ENCODE measurements around the gene ANKRD9.

Gene ANKRD9

GRCh38 chr14:102493096-102493495 lies 16.5 kb downstream of the ANKRD9 start:
- no peak for DNase-seq
- Mint-ChIP-seq H3K4me3 (no peak overlapping the region), H3K27ac (no peak overlapping the region), H3K36me3 (ENCODE audit: insufficient read depth) (no peaks in the 10 kb centered on the region), H3K4me1 (ENCODE audit: low read depth in 2 of 2) (no peaks in the 10 kb centered on the region), H3K9me3 (no peaks in the 10 kb centered on the region), H3K27me3 (no peaks in the 10 kb centered on the region)
- no peak for ATAC-seq (replicated peaks)

DNA sequence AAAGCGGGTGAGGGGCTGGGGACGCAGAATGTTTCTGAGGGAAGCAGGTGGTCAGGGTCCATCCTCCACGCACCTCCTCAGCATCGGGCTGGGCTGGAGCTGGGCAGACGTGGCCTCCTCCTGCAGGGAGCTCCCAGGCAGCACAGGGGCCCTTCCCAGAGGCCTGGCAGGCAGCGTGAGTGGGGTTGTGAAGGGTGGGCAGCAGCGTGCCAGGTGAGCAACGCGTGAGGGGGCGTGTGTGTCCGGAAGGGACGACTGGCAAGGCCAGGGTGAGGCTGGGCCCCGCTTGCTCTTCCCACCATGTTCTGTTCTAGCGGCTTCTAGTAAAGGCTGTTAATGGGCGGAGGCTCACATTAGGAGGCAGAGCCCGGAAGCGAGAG lies 17.1 kb downstream of the ANKRD9 start:
- no peak overlapping the region for H3K4me3 Mint-ChIP-seq
- H3K4me1 Mint-ChIP-seq (ENCODE audit: low read depth in 2 of 2) = no peaks in the 10 kb centered on the region
- no peaks in the 10 kb centered on the region for H3K9me3 Mint-ChIP-seq
- no peak overlapping the region for H3K27ac Mint-ChIP-seq
- H3K27me3 Mint-ChIP-seq = no peaks in the 10 kb centered on the region
- no peak for DNase-seq
- no peaks in the 10 kb centered on the region for H3K36me3 Mint-ChIP-seq (ENCODE audit: insufficient read depth)
- ATAC-seq (replicated peaks) = no peak

DNA sequence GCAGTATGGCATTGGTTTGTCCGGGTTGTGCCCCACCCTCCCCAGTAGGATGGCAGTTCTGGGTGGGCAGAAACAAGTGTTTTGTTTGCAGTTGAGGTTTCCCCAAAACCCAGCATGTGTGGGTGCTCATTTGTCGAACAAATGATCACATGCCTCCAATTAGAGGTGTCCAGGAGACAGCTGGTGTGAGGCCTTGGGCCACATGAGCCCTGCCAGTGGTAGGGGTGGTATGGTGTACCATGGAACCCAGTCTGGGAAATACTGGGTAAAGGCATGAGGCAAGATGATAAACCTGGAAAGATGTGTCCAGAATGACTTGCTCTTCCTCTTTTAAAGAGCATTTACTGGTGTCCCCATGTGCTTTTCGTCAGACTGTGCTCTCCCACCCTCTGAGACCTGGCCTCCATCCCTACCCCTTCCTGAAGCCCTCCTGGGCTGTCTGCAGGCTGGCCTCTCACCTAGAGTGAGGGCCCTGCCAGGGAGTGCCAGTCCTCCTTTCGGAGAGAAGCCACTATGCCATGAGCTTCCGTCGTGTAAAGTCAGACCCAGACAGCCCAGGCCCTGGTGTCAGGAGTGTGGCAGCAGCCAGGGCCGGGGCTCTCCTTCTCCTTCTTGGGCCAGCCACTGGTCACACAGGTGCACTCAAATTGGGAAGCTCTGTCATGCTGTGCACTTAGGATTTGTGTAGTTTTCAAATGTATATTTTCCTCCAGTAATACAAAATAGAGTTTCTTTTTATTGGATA lies 17.6 kb downstream of the ANKRD9 start:
- Mint-ChIP-seq H3K27ac (no peak overlapping the region), H3K9me3 (no peaks in the 10 kb centered on the region), H3K4me3 (no peak overlapping the region), H3K27me3 (no peaks in the 10 kb centered on the region), H3K4me1 (ENCODE audit: low read depth in 2 of 2) (no peaks in the 10 kb centered on the region), H3K36me3 (ENCODE audit: insufficient read depth) (no peaks in the 10 kb centered on the region)
- ATAC-seq (replicated peaks) (no peak), DNase-seq (no peak)

- H3K36me3 Mint-ChIP-seq (ENCODE audit: insufficient read depth) = no peaks in the 10 kb centered on the region
- H3K27ac Mint-ChIP-seq = peak overlapping the region in 1 of 2 donors; percentile 57
- no peaks in the 10 kb centered on the region for H3K27me3 Mint-ChIP-seq
- DNase-seq (no peak), ATAC-seq (replicated peaks) (no peak)
- H3K4me1 Mint-ChIP-seq (ENCODE audit: low read depth in 2 of 2) = no peaks in the 10 kb centered on the region
- H3K4me3 Mint-ChIP-seq = no peak overlapping the region
- no peaks in the 10 kb centered on the region for H3K9me3 Mint-ChIP-seq
Observed at GRCh38 chr14:102491366-102491765, 18.2 kb downstream of the ANKRD9 start.

GRCh38 chr14:102490456-102490855 lies 19.1 kb downstream of the ANKRD9 start:
- no peaks in the 10 kb centered on the region for H3K36me3 Mint-ChIP-seq (ENCODE audit: insufficient read depth)
- DNase-seq (no peak), ATAC-seq (replicated peaks) (no peak)

GRCh38 chr14:102487204-102487577 lies 22.4 kb downstream of the ANKRD9 start:
- peaks cover 0 to 3% of the 10 kb centered on the region in 2 donors for H3K9me3 Mint-ChIP-seq
- H3K27me3 Mint-ChIP-seq = no peaks in the 10 kb centered on the region
- DNase-seq (no peak), ATAC-seq (replicated peaks) (no peak)
- H3K36me3 Mint-ChIP-seq (ENCODE audit: insufficient read depth) = no peaks in the 10 kb centered on the region
- H3K4me1 Mint-ChIP-seq (ENCODE audit: low read depth in 2 of 2) = peaks cover 0 to 5% of the 10 kb centered on the region in 2 donors
- no peak overlapping the region for H3K4me3 Mint-ChIP-seq
- no peak overlapping the region for H3K27ac Mint-ChIP-seq

More at GRCh38 chr14:102490456-102490855, 19.1 kb downstream of the ANKRD9 start:
- Mint-ChIP-seq H3K4me3 (no peak overlapping the region), H3K27ac (peak overlapping the region in 1 of 2 donors; percentile 57), H3K27me3 (no peaks in the 10 kb centered on the region), H3K9me3 (no peaks in the 10 kb centered on the region), H3K4me1 (ENCODE audit: low read depth in 2 of 2) (no peaks in the 10 kb centered on the region)

DNA sequence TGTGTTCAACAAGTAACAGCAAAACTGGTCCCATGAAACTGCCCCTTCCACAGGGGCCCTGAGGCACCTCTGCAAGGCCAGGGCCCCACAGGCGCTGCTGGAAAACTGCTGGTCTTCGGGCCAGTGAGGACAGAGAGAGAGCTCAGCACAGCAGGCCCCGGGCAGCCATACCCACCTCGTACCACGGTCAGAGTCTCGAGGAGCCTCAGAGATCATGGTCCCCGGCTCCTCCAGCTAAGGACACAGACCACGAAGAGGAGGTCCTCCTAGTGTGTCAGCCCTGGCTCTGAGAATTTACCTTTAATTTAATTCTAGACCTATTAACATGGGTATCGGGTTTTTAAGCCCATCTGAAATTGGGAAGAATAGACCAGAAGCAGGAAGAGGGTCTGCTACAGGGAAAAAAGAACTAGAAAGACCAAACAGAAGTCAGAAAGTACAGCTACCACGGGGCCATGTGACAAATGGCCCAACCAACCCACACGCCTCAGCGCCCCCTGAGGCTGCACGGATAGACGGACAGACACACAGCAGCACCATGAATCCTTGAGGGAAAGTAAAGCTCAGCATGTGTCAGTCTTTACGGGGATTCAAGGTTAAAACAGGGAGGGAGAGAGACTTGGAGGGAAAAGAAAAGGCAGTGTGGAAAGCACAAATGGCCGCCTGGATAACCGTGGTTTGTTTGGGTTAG lies 22.9 kb downstream of the ANKRD9 start:
- DNase-seq (no peak), ATAC-seq (replicated peaks) (no peak)
- Mint-ChIP-seq H3K27ac (peak overlapping the region in 1 of 2 donors; percentile 33), H3K4me3 (no peak overlapping the region), H3K9me3 (peaks cover 0 to 3% of the 10 kb centered on the region in 2 donors), H3K36me3 (ENCODE audit: insufficient read depth) (no peaks in the 10 kb centered on the region), H3K4me1 (ENCODE audit: low read depth in 2 of 2) (peaks cover 0 to 5% of the 10 kb centered on the region in 2 donors), H3K27me3 (no peaks in the 10 kb centered on the region)

DNA sequence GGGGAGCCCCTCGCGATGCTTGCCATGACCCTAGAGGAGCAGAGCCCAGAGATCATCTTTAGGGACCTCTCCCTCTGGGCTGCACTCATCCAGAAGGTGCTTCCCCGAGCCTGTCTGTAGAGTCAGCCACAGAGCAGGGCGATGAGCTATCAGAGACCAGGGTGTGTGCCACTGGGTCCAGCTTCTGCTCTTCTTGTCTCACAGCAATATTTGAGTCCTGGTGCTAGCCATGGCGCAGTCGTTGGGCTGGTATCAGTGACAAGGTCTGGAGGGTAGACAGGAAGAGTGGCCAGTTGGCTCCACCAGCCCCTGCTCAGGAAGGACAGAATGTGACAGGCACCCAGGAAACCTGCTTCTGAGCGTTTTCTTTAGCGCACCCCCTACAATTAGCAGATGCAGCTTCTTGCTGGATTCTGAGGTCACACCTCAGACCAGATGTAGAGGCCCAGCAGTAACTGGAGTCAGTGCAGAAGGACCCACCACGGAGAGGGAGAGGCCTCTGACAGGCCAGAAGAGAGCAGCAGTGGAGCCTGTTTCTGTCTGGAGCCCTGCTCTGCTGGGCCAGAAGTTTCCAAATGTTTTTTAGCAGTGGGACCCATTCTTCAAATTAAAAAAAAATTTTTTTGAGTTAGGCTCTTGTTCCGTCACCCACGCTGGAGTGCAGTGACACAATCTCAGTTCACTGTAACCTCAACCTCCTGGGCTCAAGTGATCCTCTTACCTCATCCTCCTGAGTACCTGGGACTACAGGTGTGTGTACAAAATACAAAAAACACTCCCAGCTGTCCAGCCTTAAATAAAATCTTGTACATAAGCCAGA lies 23.7 kb downstream of the ANKRD9 start:
- DNase-seq (no peak), ATAC-seq (replicated peaks) (no peak)
- H3K4me3 Mint-ChIP-seq = no peak overlapping the region
- peaks cover 0 to 5% of the 10 kb centered on the region in 2 donors for H3K4me1 Mint-ChIP-seq (ENCODE audit: low read depth in 2 of 2)
- H3K36me3 Mint-ChIP-seq (ENCODE audit: insufficient read depth) = no peaks in the 10 kb centered on the region
- peaks cover 0 to 3% of the 10 kb centered on the region in 2 donors for H3K9me3 Mint-ChIP-seq
- H3K27ac Mint-ChIP-seq = peak overlapping the region in 1 of 2 donors; percentile 33
- H3K27me3 Mint-ChIP-seq = no peaks in the 10 kb centered on the region

DNA sequence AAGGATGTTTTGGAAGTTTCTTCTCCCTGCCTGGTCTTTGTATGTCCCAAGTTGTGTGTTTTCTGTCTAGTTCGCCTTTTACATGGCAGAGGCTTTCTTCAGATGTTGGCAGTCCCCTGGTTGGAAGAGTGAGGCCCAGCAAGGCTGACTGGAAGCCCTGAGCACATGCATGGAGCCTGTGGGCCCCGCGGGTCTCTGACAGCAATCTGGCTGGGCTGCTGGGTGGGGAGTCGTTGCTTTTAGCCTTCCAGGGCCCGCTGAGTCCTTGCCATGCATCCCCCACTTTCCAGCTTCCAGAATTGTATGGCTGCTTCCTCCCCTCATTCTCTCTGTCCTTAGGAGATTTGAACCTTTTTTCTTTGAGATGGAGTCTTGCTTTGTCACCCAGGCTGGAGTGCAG lies 25.3 kb downstream of the ANKRD9 start:
- ATAC-seq (replicated peaks) = no peak
- Mint-ChIP-seq H3K27ac (no peak overlapping the region), H3K27me3 (no peaks in the 10 kb centered on the region), H3K4me3 (no peak overlapping the region), H3K36me3 (ENCODE audit: insufficient read depth) (no peaks in the 10 kb centered on the region), H3K9me3 (peaks cover 0 to 3% of the 10 kb centered on the region in 2 donors), H3K4me1 (ENCODE audit: low read depth in 2 of 2) (peaks cover 0 to 5% of the 10 kb centered on the region in 2 donors)
- no peak for DNase-seq

DNA sequence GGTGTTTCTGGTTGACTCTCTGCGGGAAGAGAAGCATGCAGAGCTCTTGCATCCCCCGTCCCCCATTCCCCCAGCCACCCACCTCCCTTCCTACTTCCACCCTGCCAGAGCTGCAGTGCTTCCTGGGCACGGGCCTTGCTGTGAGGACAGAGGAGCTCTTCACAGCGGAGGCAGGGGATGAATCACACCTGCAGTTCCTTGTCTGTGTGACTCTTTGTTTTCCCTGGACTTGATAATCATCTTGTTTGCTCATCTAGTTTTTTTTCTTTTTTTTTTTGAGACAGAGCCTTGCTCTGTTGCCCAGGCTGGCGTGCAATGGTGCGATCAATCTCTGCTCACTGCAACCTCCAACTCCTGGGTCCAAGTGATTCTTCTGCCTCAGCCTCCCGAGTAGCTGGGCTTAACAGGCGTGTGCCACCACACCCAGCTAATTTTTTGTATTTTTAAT lies 27.8 kb downstream of the ANKRD9 start:
- no peaks in the 10 kb centered on the region for H3K36me3 Mint-ChIP-seq (ENCODE audit: insufficient read depth)
- no peaks in the 10 kb centered on the region for H3K27me3 Mint-ChIP-seq
- H3K4me3 Mint-ChIP-seq = no peak overlapping the region
- H3K27ac Mint-ChIP-seq = peak overlapping the region in 1 of 2 donors; percentile 53
- peaks cover 0 to 3% of the 10 kb centered on the region in 2 donors for H3K9me3 Mint-ChIP-seq
- ATAC-seq (replicated peaks) = no peak
- H3K4me1 Mint-ChIP-seq (ENCODE audit: low read depth in 2 of 2) = peaks cover 0 to 5% of the 10 kb centered on the region in 2 donors
- DNase-seq = no peak

GRCh38 chr14:102481371-102481770 lies 28.2 kb downstream of the ANKRD9 start:
- Mint-ChIP-seq H3K27me3 (no peaks in the 10 kb centered on the region), H3K9me3 (peaks cover 0 to 3% of the 10 kb centered on the region in 2 donors), H3K27ac (peak overlapping the region in 1 of 2 donors; percentile 53), H3K36me3 (ENCODE audit: insufficient read depth) (no peaks in the 10 kb centered on the region), H3K4me3 (no peak overlapping the region), H3K4me1 (ENCODE audit: low read depth in 2 of 2) (peaks cover 0 to 5% of the 10 kb centered on the region in 2 donors)
- DNase-seq (no peak), ATAC-seq (replicated peaks) (no peak)

DNA sequence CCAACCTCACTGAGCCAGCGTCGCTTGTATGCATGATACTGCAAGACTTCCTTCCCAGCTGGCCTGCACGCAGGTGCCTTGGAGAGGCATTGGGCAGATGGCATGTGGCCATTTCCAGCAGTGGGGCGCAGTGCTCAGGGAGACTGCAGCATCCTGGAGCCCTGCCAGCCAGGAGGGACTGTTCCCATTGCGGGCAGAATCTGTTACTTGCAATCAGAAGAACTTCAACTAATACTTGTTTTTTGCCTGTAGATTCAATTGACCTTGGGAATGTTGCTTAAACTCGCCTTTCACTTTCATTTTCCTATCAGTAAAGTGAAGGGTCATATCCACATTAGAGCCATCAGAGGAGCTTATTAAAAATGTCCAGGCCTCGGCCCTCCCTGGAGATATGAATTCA lies 29.8 kb downstream of the ANKRD9 start:
- Mint-ChIP-seq H3K36me3 (ENCODE audit: insufficient read depth) (no peaks in the 10 kb centered on the region), H3K27ac (no peak overlapping the region)

GRCh38 chr14:102479107-102479506 lies 30.5 kb downstream of the ANKRD9 start:
- no peak overlapping the region for H3K4me3 Mint-ChIP-seq
- H3K4me1 Mint-ChIP-seq (ENCODE audit: low read depth in 2 of 2) = peaks cover 0 to 2% of the 10 kb centered on the region in 2 donors
- no peak for DNase-seq
- ATAC-seq (replicated peaks) = no peak
- no peaks in the 10 kb centered on the region for H3K27me3 Mint-ChIP-seq
- peak overlapping the region in 1 of 2 donors; percentile 62 for H3K27ac Mint-ChIP-seq
- H3K9me3 Mint-ChIP-seq = peaks cover 0 to 3% of the 10 kb centered on the region in 2 donors
- no peaks in the 10 kb centered on the region for H3K36me3 Mint-ChIP-seq (ENCODE audit: insufficient read depth)

More for the DNA sequence above, 29.8 kb downstream of the ANKRD9 start:
- DNase-seq (no peak), ATAC-seq (replicated peaks) (no peak)
- Mint-ChIP-seq H3K4me1 (ENCODE audit: low read depth in 2 of 2) (peaks cover 0 to 5% of the 10 kb centered on the region in 2 donors), H3K27me3 (no peaks in the 10 kb centered on the region), H3K9me3 (peaks cover 0 to 3% of the 10 kb centered on the region in 2 donors), H3K4me3 (no peak overlapping the region)

All from effector memory CD8-positive, alpha-beta T cell (primary cell).